Activated CD8-positive, alpha-beta T cell treated with anti-CD3 and anti-CD28 coated beads, Interleukin-2, amount 10 ng/mL, durations not matched to agents 7 days and 5 days (primary cell): ENCODE data around the gene POLD4. TPM values are rescaled to one million over a fixed set of nuclear protein-coding genes. Genes with fewer than 3 reads are reported as not detected.

Experiments used
- total RNA-seq, 2 experiments: library from RNA; stranded (reverse); gene quantifications; one replicate each; pipeline ENCODE4 v1.2.3, GENCODE V29; 2021

The POLD4 gene
- total RNA-seq, 2 experiments from 2014 or later: 53.2 to 56.7 TPM

Other genes starting within 250 kb of the POLD4 start
- 10 to 100 TPM; 90.3 to 93.1 TPM for gene KDM2A, start 234.3 kb downstream of the POLD4 start, total RNA-seq
- 100 to 1,000 TPM; 338 to 348 TPM for gene GRK2, start 87.1 kb downstream of the POLD4 start, total RNA-seq
- gene ANKRD13D, start 64.2 kb downstream of the POLD4 start, total RNA-seq: 100 to 1,000 TPM; 179 to 189 TPM
- gene SSH3, start 50.0 kb downstream of the POLD4 start, total RNA-seq: 10 to 100 TPM; 12.0 to 13.0 TPM
- gene CLCF1, start 20.1 kb upstream of the POLD4 start, total RNA-seq: under 1 TPM; 0.29 to 0.50 TPM
- gene RAD9A, start 38.4 kb upstream of the POLD4 start, total RNA-seq: 10 to 100 TPM; 59.5 to 60.4 TPM
- 100 to 1,000 TPM; 429 to 434 TPM for gene PPP1CA, start 48.3 kb upstream of the POLD4 start, total RNA-seq
- 100 to 1,000 TPM; 345 to 352 TPM for gene TBC1D10C, start 50.5 kb upstream of the POLD4 start, total RNA-seq
- gene CARNS1, start 62.1 kb upstream of the POLD4 start, total RNA-seq: 1 to 10 TPM; 4.8 to 4.9 TPM
- 10 to 100 TPM; 64.0 to 66.9 TPM for gene RPS6KB2, start 74.9 kb upstream of the POLD4 start, total RNA-seq
- gene PTPRCAP, start 84.1 kb upstream of the POLD4 start, total RNA-seq: 100 to 1,000 TPM; 445 to 447 TPM
- gene CORO1B, start 89.9 kb upstream of the POLD4 start, total RNA-seq: 100 to 1,000 TPM; 157 to 169 TPM
- gene GPR152, start 99.2 kb upstream of the POLD4 start, total RNA-seq: not detected
- 1 to 10 TPM; 1.6 to 1.9 TPM for gene CABP4, start 101.8 kb upstream of the POLD4 start, total RNA-seq
- 10 to 100 TPM; 39.6 to 42.5 TPM for gene TMEM134, start 115.7 kb upstream of the POLD4 start, total RNA-seq
- 100 to 1,000 TPM; 156 to 163 TPM for gene AIP, start 129.5 kb upstream of the POLD4 start, total RNA-seq
- gene PITPNM1, start 151.8 kb upstream of the POLD4 start, total RNA-seq: 100 to 1,000 TPM; 110 to 117 TPM
- gene CDK2AP2, start 154.6 kb upstream of the POLD4 start, total RNA-seq: 100 to 1,000 TPM; 168 to 175 TPM
- gene CABP2, start 169.9 kb upstream of the POLD4 start, total RNA-seq: not detected
- 100 to 1,000 TPM; 330 to 337 TPM for gene GSTP1, start 230.3 kb upstream of the POLD4 start, total RNA-seq